Retinal pigment epithelial cell (primary cell): ENCODE results near the gene SDHAF4.
A peak's percentile ranks its signal among the peaks of the same experiment; 100 is the strongest.

ENCODE experiments used
- DNase-seq: peaks from one replicate; pipeline ENCODE4 v3.0.0-alpha.2; 2010; ENCODE audit warnings: low read depth
- H3K4me3 ChIP-seq: 2 replicates; pipeline ENCODE4 v1.5.1; 2011; ENCODE audit warnings: mild to moderate bottlenecking, low read length, control low read depth, moderate library complexity
- TF ChIP-seq, protein P1 (sequence below): conservative IDR thresholded peaks from 2 replicates; pipeline ENCODE4 v1.5.1; 2011; ENCODE audit warnings: low read depth, low read length, control low read depth, inconsistent platforms

SDHAF4 gene

DNA sequence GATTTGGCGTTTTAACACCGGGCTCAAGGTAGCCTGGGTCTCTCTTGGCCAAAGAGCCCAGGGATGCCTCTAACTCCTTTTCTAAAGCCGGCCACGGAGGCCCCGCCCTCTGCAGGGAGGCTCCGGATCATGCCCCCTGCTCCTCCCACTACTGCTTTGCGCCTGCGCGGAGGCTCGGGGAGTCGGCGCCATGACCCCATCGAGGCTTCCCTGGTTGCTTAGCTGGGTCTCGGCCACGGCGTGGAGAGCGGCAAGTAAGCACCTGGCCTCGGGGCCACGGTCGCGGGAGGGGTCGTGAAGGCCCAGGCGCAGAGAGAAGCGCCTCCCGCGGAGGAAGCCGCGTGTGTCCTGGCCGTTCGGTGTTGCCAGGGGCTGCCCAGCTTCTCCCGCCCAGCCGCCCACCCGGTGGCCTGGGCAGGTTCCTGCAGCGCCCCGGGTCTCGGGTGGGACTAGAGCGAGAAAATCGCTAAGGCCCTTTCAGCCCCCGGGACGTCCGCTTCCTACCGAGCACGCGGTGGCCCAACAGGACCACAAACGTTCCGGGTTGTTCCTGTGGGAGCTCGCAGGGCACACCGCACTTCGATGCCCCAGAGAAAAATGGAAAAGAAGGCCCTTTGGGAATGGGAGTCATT is at the start of gene SDHAF4:
Gene SDHAF4, plus strand, starts transcription at position 180 of the 632 bp plus-strand sequence. Its CDS starts 11 bp downstream, at position 191.
- H3K4me3 ChIP-seq = peak within 1 kb of the TSS; percentile 84
- TF ChIP-seq, protein P1, sequence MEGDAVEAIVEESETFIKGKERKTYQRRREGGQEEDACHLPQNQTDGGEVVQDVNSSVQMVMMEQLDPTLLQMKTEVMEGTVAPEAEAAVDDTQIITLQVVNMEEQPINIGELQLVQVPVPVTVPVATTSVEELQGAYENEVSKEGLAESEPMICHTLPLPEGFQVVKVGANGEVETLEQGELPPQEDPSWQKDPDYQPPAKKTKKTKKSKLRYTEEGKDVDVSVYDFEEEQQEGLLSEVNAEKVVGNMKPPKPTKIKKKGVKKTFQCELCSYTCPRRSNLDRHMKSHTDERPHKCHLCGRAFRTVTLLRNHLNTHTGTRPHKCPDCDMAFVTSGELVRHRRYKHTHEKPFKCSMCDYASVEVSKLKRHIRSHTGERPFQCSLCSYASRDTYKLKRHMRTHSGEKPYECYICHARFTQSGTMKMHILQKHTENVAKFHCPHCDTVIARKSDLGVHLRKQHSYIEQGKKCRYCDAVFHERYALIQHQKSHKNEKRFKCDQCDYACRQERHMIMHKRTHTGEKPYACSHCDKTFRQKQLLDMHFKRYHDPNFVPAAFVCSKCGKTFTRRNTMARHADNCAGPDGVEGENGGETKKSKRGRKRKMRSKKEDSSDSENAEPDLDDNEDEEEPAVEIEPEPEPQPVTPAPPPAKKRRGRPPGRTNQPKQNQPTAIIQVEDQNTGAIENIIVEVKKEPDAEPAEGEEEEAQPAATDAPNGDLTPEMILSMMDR = peak; percentile 7
- peak; percentile 40 for DNase-seq

- TF ChIP-seq, protein P1 = no peak
- no peak for DNase-seq
- H3K4me3 ChIP-seq = no peak overlapping the region
Measured at GRCh38 chr6:70518723-70519122, 48.0 kb upstream of the SDHAF4 start.

DNA sequence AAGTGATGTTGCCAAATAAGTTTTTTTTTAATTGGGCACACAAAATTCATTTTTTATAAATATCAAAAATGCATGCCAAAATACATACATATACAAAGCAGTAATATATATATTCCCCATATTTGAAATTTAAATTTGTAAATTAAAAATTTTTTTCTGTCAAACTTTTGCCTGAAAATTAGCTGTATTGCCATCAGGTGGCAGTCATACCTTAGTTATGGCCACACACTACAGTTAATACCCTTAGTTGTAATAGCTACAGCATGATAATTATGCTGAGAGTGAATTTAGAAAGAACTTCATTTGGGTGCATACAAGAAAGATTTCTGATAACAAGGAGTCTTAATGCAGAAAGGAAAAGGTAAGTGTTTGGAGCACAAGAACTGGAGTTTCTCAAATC is 46.2 kb upstream of the SDHAF4 start:
- DNase-seq = no peak
- TF ChIP-seq, protein P1 = peak; percentile 51
- H3K4me3 ChIP-seq = no peak overlapping the region

DNA sequence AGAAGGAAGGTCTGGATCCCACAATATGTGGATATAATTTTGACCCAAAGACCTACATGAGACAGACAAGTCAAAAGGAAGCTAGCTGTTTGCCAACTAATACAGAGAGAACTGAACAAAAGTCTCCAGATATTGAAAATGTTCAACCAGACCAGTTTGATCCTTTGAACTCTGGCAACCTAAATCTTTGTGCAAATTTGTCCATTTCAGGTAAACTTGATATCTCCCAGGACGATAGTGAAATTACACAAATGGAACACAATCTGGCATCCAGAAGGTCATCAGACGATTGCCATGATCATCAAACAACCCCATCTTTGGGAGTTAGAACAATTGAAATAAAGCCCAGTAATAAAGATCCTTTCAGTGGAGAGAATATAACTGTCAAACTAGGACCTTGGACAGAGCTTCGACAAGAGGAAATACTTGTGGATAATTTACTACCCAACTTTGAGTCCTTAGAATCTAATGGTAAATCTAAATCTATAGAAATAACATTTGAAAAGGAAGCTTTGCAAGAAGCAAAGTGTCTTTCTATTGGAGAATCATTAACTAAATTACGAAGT is 41.9 kb upstream of the SDHAF4 start:
- TF ChIP-seq, protein P1 = no peak
- no peak for DNase-seq
- H3K4me3 ChIP-seq = no peak overlapping the region

GRCh38 chr6:70527071-70527737 is 39.5 kb upstream of the SDHAF4 start:
- DNase-seq = no peak
- TF ChIP-seq, protein P1 = no peak
- H3K4me3 ChIP-seq = no peak overlapping the region

DNA sequence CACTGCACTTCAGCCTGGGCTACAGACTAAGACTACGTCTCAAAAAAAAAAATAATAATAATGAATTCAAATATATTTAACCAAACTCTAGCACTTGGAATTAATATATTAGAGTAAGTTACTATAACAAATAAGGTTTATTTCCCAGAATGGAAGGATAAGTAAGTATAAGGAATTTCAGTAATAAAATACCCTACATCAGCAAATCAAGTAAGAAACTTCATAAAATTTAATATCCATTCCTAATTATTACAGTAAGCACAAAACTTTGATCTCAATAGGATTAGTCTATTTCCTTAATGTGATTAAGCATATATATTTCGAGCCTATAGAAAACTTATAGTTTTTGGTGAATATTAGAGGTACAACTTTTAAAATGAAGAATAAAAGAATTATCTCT is 36.7 kb upstream of the SDHAF4 start:
- no peak overlapping the region for H3K4me3 ChIP-seq
- DNase-seq = no peak
- TF ChIP-seq, protein P1 = no peak
